HepG2 (cell line): ENCODE data around the gene PARN. TPM values are rescaled to one million over a fixed set of nuclear protein-coding genes. Genes with fewer than 3 reads are reported as not detected.
A peak's percentile ranks its signal among the peaks of the same experiment; 100 is the strongest.

Experiments
- JUN ChIP-seq: sonication (generic); formaldehyde crosslinking; IDR thresholded peaks from 2 replicates; pipeline ENCODE4 v1.4.0; 2020; ENCODE audit warnings: mild to moderate bottlenecking, missing genetic modification reagents
- MBD4 ChIP-seq: IDR thresholded peaks from 2 replicates; pipeline ENCODE4 v1.6.1; 2012; ENCODE audit warnings: low read length, inconsistent platforms, borderline replicate concordance
- NKX3-1 ChIP-seq: sonication (generic); formaldehyde crosslinking; IDR thresholded peaks from 2 replicates; pipeline ENCODE4 v1.5.0; 2020; ENCODE audit warnings: missing genetic modification reagents
- RFX1 ChIP-seq: fragments of 450-650 bp; IDR thresholded peaks from 2 replicates; pipeline ENCODE4 v1.6.1; 2017
- SIX1 ChIP-seq: sonication (generic); formaldehyde crosslinking; IDR thresholded peaks from 2 replicates; pipeline ENCODE4 v1.4.0; 2020; ENCODE audit warnings: missing genetic modification reagents, borderline replicate concordance
- SOX13 ChIP-seq, 3 experiments: fragments of 450-650 bp in 1 of 3; sonication (generic) in 1 of 3; formaldehyde crosslinking in 1 of 3; IDR thresholded peaks in 2 of 3; conservative IDR thresholded peaks in 1 of 3; 2 replicates each; pipeline versions ENCODE4 v1.5.0 to v1.6.1; 2016 to 2020; ENCODE audit warnings: antibody characterized with exemption in 1 of 3, mild to moderate bottlenecking in 1 of 3, missing compliant biosample characterization in 1 of 3, missing genetic modification reagents in 1 of 3, moderate library complexity in 1 of 3
- ZNF138 ChIP-seq: sonication (generic); formaldehyde crosslinking; IDR thresholded peaks from 2 replicates; pipeline ENCODE4 v1.5.0; 2020; ENCODE audit warnings: mild to moderate bottlenecking, low read depth, missing genetic modification reagents
- ZNF572 ChIP-seq: sonication (generic); formaldehyde crosslinking; IDR thresholded peaks from 2 replicates; pipeline ENCODE4 v1.5.1; 2020; ENCODE audit warnings: mild to moderate bottlenecking, missing genetic modification reagents
- ZNF615 ChIP-seq: sonication (generic); formaldehyde crosslinking; IDR thresholded peaks from 2 replicates; pipeline ENCODE4 v1.5.0; 2020; ENCODE audit warnings: mild to moderate bottlenecking, missing genetic modification reagents, borderline replicate concordance
- polyA plus RNA-seq, 8 experiments: library from polyadenylated mRNA; depleted of rRNA in 3 of 8; stranded (reverse) in 7 of 8; unstranded in 1 of 8; fragments of >200 nt; fragmentation: Illumina TruSeq in 4 of 8; extraction: Trizol in 4 of 8; gene quantifications; 2 replicates each; pipeline versions ENCODE4 v1.2.1 to v1.2.3, GENCODE V29; 2011 to 2016; ENCODE audit warnings: low read depth in 4 of 8, missing spikeins in 1 of 8, mixed read lengths in 1 of 8; ENCODE audit not compliant: insufficient read depth in 1 of 8
- total RNA-seq, 5 experiments: library from RNA; depleted of rRNA; stranded (reverse); fragments of >200 nt; fragmentation: Illumina TruSeq; extraction: Trizol; gene quantifications; 2 replicates each; pipeline ENCODE4 v1.2.3, GENCODE V29; 2016; ENCODE audit warnings: low read depth in 1 of 5
- TF ChIP-seq, protein P1 (sequence below), 2 experiments: IDR thresholded peaks; 2 replicates each; pipeline ENCODE4 v1.6.1; 2011 to 2012; ENCODE audit warnings: low read length in 2 of 2, borderline replicate concordance in 1 of 2, low read depth in 1 of 2, mild to moderate bottlenecking in 1 of 2, moderate library complexity in 1 of 2
- TF ChIP-seq, protein P2 (sequence below): sonication (generic); formaldehyde crosslinking; IDR thresholded peaks from 2 replicates; pipeline ENCODE4 v1.4.0; 2020; ENCODE audit warnings: mild to moderate bottlenecking, missing genetic modification reagents, borderline replicate concordance
- TF ChIP-seq, protein P3 (sequence below): sonication (generic); formaldehyde crosslinking; IDR thresholded peaks from 2 replicates; pipeline ENCODE4 v1.5.0; 2020; ENCODE audit warnings: missing genetic modification reagents
- TF ChIP-seq, protein P4 (sequence below): sonication (generic); formaldehyde crosslinking; IDR thresholded peaks from 2 replicates; pipeline ENCODE4 v1.4.0; 2020; ENCODE audit warnings: missing genetic modification reagents, borderline replicate concordance

PARN gene
- total and polyA plus RNA-seq, 2 of the 13 experiments (the other 11 are each of a cell fraction or from before 2014, with no cell fraction given) = 13.3 to 47.6 TPM

GRCh38 chr16:14399378-14400284, 230.4 kb downstream of the PARN start (continued):
- TF ChIP-seq, protein P1, sequence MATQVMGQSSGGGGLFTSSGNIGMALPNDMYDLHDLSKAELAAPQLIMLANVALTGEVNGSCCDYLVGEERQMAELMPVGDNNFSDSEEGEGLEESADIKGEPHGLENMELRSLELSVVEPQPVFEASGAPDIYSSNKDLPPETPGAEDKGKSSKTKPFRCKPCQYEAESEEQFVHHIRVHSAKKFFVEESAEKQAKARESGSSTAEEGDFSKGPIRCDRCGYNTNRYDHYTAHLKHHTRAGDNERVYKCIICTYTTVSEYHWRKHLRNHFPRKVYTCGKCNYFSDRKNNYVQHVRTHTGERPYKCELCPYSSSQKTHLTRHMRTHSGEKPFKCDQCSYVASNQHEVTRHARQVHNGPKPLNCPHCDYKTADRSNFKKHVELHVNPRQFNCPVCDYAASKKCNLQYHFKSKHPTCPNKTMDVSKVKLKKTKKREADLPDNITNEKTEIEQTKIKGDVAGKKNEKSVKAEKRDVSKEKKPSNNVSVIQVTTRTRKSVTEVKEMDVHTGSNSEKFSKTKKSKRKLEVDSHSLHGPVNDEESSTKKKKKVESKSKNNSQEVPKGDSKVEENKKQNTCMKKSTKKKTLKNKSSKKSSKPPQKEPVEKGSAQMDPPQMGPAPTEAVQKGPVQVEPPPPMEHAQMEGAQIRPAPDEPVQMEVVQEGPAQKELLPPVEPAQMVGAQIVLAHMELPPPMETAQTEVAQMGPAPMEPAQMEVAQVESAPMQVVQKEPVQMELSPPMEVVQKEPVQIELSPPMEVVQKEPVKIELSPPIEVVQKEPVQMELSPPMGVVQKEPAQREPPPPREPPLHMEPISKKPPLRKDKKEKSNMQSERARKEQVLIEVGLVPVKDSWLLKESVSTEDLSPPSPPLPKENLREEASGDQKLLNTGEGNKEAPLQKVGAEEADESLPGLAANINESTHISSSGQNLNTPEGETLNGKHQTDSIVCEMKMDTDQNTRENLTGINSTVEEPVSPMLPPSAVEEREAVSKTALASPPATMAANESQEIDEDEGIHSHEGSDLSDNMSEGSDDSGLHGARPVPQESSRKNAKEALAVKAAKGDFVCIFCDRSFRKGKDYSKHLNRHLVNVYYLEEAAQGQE (IDR thresholded peaks at IDR 0.05; ENCODE audit: borderline replicate concordance in 1 of 2, low read depth in 1 of 2, low read length in 2 of 2) = peak in 1 of 2 experiments; percentile 56; a peak in 1 of 4 replicates
- TF ChIP-seq ZNF138 (CRISPR knock-in tag) (0 out of 2 replicates have a peak, but pooled peaks have one; percentile 7), ZNF572 (CRISPR knock-in tag) (peak; percentile 84; the same call in 1 of the 2 replicates), JUN (CRISPR knock-in tag) (peak; percentile 100), RFX1 (no peak), SIX1 (CRISPR knock-in tag) (0 out of 2 replicates have a peak, but pooled peaks have one; percentile 71), MBD4 (no peak), NKX3-1 (0 out of 2 replicates have a peak, but pooled peaks have one; percentile 34), ZNF615 (CRISPR knock-in tag) (peak; percentile 48; the same call in 1 of the 2 replicates), SOX13 (IDR thresholded peaks at IDR 0.05) (peak; percentile 79; the same call in 1 of the 2 replicates), SOX13 (CRISPR knock-in tag; conservative IDR thresholded peaks at IDR 0.05 in 1 of 2, IDR thresholded peaks at IDR 0.05 in 1 of 2) (peak in 1 of 2 experiments; percentile 94; a peak in 2 of 4 replicates)
- TF ChIP-seq, protein P2, sequence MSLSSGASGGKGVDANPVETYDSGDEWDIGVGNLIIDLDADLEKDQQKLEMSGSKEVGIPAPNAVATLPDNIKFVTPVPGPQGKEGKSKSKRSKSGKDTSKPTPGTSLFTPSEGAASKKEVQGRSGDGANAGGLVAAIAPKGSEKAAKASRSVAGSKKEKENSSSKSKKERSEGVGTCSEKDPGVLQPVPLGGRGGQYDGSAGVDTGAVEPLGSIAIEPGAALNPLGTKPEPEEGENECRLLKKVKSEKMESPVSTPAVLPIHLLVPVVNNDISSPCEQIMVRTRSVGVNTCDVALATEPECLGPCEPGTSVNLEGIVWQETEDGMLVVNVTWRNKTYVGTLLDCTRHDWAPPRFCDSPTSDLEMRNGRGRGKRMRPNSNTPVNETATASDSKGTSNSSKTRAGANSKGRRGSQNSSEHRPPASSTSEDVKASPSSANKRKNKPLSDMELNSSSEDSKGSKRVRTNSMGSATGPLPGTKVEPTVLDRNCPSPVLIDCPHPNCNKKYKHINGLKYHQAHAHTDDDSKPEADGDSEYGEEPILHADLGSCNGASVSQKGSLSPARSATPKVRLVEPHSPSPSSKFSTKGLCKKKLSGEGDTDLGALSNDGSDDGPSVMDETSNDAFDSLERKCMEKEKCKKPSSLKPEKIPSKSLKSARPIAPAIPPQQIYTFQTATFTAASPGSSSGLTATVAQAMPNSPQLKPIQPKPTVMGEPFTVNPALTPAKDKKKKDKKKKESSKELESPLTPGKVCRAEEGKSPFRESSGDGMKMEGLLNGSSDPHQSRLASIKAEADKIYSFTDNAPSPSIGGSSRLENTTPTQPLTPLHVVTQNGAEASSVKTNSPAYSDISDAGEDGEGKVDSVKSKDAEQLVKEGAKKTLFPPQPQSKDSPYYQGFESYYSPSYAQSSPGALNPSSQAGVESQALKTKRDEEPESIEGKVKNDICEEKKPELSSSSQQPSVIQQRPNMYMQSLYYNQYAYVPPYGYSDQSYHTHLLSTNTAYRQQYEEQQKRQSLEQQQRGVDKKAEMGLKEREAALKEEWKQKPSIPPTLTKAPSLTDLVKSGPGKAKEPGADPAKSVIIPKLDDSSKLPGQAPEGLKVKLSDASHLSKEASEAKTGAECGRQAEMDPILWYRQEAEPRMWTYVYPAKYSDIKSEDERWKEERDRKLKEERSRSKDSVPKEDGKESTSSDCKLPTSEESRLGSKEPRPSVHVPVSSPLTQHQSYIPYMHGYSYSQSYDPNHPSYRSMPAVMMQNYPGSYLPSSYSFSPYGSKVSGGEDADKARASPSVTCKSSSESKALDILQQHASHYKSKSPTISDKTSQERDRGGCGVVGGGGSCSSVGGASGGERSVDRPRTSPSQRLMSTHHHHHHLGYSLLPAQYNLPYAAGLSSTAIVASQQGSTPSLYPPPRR (CRISPR knock-in tag) = peak; percentile 90; the same call in 1 of the 2 replicates
- TF ChIP-seq, protein P3, sequence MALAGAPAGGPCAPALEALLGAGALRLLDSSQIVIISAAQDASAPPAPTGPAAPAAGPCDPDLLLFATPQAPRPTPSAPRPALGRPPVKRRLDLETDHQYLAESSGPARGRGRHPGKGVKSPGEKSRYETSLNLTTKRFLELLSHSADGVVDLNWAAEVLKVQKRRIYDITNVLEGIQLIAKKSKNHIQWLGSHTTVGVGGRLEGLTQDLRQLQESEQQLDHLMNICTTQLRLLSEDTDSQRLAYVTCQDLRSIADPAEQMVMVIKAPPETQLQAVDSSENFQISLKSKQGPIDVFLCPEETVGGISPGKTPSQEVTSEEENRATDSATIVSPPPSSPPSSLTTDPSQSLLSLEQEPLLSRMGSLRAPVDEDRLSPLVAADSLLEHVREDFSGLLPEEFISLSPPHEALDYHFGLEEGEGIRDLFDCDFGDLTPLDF (CRISPR knock-in tag) = no peak
- TF ChIP-seq, protein P4, sequence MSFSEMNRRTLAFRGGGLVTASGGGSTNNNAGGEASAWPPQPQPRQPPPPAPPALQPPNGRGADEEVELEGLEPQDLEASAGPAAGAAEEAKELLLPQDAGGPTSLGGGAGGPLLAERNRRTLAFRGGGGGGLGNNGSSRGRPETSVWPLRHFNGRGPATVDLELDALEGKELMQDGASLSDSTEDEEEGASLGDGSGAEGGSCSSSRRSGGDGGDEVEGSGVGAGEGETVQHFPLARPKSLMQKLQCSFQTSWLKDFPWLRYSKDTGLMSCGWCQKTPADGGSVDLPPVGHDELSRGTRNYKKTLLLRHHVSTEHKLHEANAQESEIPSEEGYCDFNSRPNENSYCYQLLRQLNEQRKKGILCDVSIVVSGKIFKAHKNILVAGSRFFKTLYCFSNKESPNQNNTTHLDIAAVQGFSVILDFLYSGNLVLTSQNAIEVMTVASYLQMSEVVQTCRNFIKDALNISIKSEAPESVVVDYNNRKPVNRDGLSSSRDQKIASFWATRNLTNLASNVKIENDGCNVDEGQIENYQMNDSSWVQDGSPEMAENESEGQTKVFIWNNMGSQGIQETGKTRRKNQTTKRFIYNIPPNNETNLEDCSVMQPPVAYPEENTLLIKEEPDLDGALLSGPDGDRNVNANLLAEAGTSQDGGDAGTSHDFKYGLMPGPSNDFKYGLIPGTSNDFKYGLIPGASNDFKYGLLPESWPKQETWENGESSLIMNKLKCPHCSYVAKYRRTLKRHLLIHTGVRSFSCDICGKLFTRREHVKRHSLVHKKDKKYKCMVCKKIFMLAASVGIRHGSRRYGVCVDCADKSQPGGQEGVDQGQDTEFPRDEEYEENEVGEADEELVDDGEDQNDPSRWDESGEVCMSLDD (CRISPR knock-in tag) = peak; percentile 98; the same call in 1 of the 2 replicates
